DND-41 (cell line): Measurements from ENCODE around the gene NIT1.

Source experiments
- EZH2 ChIP-seq: IDR thresholded peaks from 3 replicates; pipeline ENCODE4 v1.6.1; 2012; ENCODE audit warnings: borderline replicate concordance, low read depth, mild to moderate bottlenecking, moderate library complexity, low read length, inconsistent platforms; ENCODE audit not compliant: severe bottlenecking
- TF ChIP-seq, protein P1 (sequence below): IDR thresholded peaks from 2 replicates; pipeline ENCODE4 v1.5.1; 2012; ENCODE audit warnings: borderline replicate concordance, low read length, moderate library complexity, mild to moderate bottlenecking; ENCODE audit not compliant: poor library complexity, severe bottlenecking; ENCODE audit errors: extremely low read depth

DNA sequence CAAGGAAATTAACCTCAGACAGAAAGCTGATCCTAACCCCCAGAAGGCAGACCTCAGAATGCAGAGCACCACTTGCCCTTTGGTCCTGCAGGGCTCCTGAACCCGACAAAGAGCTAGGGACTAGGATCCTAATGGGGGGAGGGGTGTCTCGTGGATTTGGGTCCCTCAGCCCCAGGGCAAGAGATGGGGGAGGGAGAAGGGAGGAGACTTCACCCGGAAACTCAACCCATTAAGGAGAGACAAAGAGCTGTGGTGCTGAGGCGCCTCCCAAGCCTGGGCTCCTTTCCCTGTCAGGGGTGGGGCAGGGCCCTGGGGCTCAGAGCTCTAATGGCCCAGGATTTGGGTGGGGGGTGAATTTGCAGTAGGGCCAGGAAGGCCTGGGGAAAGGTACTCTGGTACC is 31.4 kb upstream of the NIT1 start:
- TF ChIP-seq, protein P1, sequence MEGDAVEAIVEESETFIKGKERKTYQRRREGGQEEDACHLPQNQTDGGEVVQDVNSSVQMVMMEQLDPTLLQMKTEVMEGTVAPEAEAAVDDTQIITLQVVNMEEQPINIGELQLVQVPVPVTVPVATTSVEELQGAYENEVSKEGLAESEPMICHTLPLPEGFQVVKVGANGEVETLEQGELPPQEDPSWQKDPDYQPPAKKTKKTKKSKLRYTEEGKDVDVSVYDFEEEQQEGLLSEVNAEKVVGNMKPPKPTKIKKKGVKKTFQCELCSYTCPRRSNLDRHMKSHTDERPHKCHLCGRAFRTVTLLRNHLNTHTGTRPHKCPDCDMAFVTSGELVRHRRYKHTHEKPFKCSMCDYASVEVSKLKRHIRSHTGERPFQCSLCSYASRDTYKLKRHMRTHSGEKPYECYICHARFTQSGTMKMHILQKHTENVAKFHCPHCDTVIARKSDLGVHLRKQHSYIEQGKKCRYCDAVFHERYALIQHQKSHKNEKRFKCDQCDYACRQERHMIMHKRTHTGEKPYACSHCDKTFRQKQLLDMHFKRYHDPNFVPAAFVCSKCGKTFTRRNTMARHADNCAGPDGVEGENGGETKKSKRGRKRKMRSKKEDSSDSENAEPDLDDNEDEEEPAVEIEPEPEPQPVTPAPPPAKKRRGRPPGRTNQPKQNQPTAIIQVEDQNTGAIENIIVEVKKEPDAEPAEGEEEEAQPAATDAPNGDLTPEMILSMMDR: no peak
- TF ChIP-seq EZH2: no peak
